GM19468 (cell line): ENCODE data around the gene LGALS14.

ENCODE experiments used
- ATAC-seq: cut with Tn5 transposase; IDR thresholded peaks from one replicate; pipeline ENCODE4 v1.9.1; 2021; ENCODE audit warnings: mild to moderate bottlenecking, moderate library complexity, moderate number of reproducible peaks; ENCODE audit not compliant: unreplicated experiment; ENCODE audit errors: extremely low read depth

The LGALS14 gene

GRCh38 chr19:39740395-39740794 lies 36.1 kb downstream of the LGALS14 start:
- no peak for ATAC-seq

- no peak for ATAC-seq
Measured at GRCh38 chr19:39745643-39746042, 41.4 kb downstream of the LGALS14 start.

GRCh38 chr19:39746836-39747529 lies 42.7 kb downstream of the LGALS14 start:
- no peak for ATAC-seq

- ATAC-seq = no peak
Measured at GRCh38 chr19:39749981-39750380, 45.7 kb downstream of the LGALS14 start.

- ATAC-seq = no peak
Measured at GRCh38 chr19:39752390-39752789, 48.1 kb downstream of the LGALS14 start.

GRCh38 chr19:39752795-39753194 lies 48.5 kb downstream of the LGALS14 start:
- no peak for ATAC-seq

- ATAC-seq = no peak
Measured at GRCh38 chr19:39754544-39754943, 50.3 kb downstream of the LGALS14 start.

- no peak for ATAC-seq
Measured at GRCh38 chr19:39754971-39755370, 50.7 kb downstream of the LGALS14 start.
